Neural cell (in vitro differentiated cells): ENCODE results near the gene SPATS2L.

ENCODE experiments used
- POLR2AphosphoS5 ChIP-seq: IDR thresholded peaks from 2 replicates; pipeline ENCODE4 v1.6.1; 2012
- TF ChIP-seq, protein P1 (sequence below): fragments of 450-650 bp; IDR thresholded peaks from 2 replicates; pipeline ENCODE4 v1.5.1; 2014; ENCODE audit warnings: antibody characterized with exemption, mild to moderate bottlenecking, moderate library complexity; ENCODE audit not compliant: poor library complexity, severe bottlenecking

- TF ChIP-seq, protein P1, sequence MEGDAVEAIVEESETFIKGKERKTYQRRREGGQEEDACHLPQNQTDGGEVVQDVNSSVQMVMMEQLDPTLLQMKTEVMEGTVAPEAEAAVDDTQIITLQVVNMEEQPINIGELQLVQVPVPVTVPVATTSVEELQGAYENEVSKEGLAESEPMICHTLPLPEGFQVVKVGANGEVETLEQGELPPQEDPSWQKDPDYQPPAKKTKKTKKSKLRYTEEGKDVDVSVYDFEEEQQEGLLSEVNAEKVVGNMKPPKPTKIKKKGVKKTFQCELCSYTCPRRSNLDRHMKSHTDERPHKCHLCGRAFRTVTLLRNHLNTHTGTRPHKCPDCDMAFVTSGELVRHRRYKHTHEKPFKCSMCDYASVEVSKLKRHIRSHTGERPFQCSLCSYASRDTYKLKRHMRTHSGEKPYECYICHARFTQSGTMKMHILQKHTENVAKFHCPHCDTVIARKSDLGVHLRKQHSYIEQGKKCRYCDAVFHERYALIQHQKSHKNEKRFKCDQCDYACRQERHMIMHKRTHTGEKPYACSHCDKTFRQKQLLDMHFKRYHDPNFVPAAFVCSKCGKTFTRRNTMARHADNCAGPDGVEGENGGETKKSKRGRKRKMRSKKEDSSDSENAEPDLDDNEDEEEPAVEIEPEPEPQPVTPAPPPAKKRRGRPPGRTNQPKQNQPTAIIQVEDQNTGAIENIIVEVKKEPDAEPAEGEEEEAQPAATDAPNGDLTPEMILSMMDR: no peak
- TF ChIP-seq POLR2AphosphoS5: no peak
Measured at GRCh38 chr2:200397785-200398184, 91.3 kb downstream of the SPATS2L start.
